Epidermal melanocyte (primary cell): ENCODE data around the gene YBX3.
"Not testable (repeated sequence)": the region's sequence is repeated elsewhere in the genome, so short reads cannot be mapped to it uniquely, and the experiment has no call there.

Experiments used
- DNase-seq: peaks from one replicate; pipeline ENCODE4 v3.0.0; 2011; ENCODE audit warnings: low spot score; ENCODE audit not compliant: insufficient read length

Gene YBX3

DNA sequence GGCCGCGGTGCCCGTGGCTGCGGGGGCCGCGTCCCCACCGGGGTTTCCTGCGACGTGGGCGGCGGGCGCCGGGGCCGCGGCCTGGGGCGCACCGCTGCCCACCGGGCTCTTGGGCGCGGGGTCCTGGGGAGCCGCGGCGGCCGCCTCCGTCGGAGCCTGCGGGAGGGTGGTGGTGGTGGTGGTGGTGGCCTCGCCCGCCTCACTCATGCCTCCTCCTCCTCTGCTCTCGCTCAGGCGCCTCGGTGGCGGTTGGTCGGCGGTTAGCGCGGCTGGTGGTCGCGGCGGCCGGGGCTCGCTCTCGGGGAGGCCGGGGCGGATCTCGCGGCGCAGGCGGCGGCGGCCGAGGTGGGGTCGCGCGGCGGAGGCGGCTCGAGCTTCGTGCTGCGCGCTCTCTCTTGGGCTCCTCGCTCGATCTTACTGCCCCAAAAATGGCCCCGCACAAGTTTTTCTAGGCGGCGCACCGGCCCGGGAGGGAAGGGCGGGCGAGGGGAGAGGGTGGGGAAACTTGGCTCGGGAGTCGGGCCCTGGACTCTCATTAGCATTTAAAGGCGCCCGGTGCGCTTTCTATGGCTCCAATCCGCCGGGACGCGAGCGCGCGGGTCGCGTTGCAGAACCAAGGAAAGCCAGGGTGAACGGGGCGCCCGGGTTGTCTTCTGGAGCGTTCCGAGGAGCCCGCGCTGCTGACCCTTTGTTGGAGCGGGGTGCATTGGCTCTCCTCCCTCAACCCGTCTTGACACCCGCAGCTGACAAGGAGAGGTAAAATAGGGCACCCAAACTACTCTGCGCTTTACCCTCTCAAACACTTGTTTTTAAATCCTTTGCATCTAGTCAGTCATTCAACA lies at the start of gene YBX3:
YBX3 (minus strand) TSS at position 419 of the 842 bp plus-strand sequence; CDS start at position 207, 212 bp downstream.
- DNase-seq = peak; percentile 87

DNA sequence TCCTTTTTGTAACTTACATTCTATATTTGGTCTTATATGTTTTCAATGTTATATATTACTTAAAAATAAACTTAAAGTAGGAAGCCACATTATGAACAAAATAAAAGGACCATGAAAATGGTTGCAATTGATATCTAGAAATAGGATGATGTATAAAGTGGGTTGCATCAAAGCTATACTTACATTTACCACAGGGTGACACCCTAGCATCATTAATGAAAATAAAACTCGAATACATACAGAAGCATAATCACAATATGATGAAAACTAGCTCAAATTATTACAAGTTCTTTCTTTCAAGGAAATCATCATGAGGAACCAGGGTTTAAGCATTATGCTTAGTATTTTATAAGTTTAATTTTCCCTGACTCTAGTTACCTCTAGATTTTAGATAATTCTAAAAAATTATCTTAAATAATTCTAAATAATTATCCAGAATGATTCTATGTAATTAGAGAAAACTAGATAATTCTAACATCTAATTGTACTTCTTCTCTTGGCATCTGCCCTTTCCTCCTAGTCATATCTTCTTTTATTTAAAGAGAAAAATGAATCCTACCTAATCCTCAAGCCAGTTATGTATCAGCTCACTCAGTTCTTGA lies 48.1 kb upstream of the YBX3 start:
- DNase-seq = no peak

DNA sequence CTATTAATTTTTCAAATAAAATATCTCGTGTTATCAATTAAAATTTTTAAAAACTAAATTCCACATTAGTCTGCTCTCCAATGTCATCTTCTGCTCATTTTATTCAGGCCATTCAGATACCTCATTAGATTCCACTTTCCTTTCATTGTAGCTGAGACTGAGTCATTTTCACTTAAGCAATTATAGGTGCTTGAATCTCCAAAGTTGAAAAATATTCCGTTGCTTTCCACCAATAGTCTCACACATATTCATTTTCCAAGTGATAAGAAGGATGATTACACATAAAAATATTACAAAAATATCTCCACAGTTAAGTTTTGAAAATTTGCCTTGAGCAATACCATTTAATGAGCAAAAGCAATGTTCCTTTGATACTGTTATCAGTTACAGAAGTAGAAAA lies 36.5 kb upstream of the YBX3 start:
- DNase-seq = no peak

DNA sequence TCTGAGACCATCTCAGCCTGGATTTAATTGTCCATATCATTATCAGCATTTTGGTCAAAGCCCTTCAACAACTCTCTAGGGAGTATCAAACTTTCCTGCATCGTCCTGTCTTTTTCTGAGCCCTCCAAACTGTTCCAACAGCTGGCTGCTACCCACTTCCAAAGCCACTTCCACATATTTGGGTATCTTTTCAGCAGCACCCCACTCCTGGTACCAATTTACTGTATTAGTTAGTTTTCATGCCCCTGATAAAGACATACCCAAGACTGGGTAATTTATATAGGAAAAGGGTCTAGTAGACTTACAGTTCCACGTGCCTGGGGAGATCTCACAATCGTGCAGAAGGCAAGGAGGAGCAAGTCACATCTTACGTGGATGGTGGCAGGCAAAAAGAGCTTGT lies 33.1 kb upstream of the YBX3 start:
- DNase-seq = no peak

DNA sequence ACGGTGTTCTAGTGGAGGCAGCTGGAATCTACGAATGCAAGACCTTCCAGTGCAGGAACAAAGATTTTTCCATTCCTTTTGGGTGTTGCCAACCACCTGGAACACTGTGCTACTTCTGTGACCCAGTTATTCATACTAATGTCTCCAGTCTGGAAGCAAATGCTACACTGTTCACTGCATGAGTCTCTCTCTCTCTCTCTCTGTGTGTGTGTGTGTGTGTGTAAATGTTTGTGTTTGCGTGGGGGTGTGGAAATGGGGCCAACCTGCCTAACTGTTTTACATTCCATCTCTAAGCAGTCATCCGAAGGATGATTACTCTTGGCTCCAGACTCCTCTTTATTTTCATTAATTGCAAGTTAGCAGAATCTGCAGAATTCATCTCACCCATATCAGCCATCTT lies 29.9 kb upstream of the YBX3 start:
- DNase-seq = no peak

DNA sequence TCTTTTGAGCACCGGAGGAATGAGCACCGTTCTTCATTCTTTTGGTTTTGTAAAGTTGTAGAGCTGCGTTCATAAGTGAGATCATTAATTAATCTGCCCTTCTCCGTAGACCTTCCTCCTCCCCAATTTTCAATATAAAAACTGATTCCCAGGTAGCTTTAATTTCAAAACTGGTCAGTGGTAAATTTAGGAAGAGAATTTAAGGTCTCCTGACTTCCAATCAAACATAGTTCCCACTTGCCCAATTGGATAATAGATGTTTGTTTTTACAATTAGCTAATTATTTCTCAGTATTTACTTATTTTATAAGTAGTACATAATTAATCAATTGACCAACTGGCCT lies 27.2 kb upstream of the YBX3 start:
- no peak for DNase-seq

DNA sequence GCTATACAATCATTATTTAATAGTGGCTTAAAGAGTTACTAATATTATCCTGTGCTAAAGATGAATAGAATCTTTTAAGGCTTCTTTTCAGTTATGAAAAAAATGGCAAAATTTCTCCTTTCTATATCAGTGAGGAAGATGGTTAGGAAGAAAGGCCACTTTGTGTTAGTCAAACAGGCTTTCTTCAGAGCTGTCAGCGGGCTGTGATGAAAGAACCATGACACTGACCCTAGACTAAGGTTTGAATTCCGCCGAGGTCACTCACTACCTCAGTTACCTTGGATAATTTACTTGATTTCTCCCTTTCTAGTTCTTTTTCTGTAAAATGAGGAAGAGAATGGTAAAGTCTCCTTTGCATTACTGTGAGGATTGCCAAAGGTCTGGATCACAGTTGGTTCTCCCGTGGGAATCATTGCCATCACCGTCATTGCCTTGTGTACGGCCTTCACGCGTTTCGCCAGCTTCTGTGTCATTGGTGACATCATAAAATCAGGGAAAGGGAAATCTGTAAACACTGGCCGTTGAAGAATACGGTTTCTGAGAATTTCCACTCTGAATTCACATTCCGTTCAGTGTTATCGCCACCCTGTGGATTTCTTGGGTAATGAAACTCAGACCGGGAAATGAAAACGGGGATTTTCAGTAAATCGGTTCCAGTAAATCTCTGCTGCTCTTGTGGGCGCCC lies 26.7 kb upstream of the YBX3 start:
- DNase-seq = peak; percentile 83

DNA sequence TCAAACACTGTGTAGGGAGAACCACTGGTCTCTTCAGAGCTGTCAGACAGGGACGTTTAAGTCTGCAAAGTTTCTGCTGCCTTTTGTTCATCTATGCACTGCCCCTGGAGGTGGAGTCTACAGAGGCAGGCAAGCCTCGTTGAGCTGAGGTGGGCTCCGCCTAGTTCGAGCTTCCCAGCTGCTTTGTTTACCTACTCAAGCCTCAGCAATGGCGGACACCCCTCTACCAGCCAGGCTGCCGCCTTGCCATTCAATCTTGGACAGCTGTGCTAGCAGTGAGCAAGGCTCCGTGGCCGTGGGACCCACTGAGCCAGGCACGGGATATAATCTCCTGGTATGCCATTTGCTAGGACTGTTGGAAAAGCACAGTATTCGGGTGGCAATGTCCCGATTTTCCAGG lies 24.6 kb upstream of the YBX3 start:
- DNase-seq = no peak

DNA sequence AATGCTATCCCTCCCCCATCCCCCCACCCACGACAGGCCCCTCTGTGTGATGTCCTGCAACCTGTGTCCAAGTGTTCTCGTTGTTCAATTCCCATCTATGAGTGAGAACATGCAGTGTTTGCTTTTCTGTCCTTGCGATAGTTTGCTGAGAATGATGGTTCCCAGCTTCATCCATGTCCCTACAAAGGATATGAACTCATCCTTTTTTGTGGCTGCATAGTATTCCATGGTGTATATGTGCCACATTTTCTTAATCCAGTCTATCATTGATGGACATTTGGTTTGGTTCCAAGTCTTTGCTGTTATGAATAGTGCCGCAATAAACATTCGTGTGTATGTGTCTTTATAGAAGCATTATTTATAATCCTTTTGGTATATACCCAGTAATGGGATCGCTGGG lies 20.3 kb upstream of the YBX3 start:
- not testable (repeated sequence) for DNase-seq

DNA sequence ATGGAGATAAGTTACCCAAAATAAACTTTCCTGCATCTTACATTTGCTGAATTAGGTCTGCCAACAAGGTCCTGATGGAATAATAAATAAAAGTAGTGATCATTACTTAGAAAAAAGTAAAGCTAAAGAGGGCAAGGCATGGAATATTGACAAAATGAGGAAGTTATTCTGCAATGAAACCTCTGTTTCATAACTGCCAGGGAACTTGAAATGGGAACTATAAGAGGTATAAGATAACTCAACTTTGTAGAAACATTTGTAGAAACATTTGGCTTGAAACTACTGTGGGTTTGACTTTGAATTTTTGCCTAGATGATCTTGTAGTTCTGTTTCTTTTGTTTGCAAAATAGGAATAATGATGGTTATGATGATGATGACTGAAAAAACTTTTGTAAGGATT lies 18.7 kb upstream of the YBX3 start:
- no peak for DNase-seq

DNA sequence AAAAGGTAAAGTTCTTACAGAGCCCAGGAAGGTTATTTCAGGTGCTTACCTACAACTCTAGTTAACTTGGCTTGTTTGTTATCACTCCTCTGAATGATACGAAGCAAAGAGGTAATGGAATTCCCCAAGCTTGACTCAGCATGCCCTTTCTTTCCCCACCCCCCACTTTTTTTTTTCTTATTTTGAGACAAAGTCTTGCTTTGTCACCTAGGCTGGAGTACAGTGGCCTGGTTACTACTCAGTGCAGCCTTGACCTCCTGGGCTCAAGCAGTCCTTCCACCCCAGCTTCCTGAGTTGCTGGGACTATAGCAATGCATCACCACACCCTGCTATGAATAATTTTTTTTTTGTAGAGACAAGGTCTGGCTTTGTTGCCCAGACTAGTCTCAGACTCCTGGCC lies 17.1 kb upstream of the YBX3 start:
- no peak for DNase-seq

DNA sequence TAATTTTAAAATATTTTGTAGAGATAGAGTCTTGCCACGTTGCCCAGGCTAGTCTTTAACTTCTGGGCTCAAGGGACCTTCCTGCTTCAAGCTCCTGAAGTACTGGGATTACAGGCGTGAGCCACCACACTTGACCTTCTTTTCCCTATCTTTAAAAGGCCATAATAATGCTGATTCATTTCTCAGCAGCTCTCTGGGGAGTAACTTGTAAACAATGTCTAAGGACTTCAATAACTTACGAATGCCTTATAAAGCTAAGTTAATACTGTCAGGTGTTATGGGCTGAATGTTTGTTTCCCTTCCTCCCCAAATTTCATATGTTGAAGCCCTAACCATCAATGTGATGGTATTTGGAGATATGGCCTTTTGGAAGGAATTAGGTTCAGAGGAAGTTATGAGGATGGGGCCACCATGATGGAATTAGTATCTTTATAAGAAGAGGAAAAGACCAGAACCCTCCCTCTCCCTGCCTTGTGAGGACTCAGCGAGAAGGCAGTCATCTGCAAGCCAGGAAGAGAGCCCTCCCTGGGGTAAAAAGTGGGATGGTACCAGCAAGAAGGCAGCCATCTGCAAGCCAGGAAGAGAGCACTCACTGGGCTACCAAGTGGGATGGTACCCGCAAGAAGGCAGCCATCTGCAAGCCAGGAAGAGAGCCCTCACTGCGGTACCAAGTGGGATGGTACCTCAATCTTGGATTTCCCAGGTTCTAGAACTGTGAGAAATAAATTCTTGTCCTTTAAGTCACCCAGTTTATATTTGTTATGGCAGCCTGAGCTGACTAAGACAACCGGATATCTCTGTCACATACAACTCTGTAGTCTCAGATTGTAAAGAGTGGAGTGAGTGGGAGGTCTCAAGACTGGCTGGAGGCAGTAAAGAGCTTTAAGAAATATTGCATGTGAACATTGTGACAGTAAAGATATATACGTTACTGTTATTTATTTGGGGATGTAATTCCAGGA lies 16.3 kb upstream of the YBX3 start:
- DNase-seq = no peak

DNA sequence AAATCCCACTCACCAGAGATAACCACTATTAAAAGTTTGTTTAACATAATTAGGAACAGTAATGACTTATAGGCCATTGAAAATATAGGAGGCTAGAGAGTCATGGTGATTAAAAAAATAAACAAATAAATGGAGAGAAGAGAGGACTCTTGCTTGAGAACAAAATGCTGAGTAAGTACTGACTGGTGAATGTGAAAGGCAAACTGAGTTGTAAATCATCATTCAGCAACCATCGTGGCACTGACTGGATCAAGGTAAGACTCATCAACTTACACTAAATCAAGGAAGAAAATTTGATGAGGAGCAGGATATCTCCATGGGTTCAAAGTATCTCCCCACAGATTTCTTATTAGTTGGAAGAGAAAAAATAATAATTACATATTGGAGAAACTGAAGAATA lies 14.1 kb upstream of the YBX3 start:
- DNase-seq = no peak

DNA sequence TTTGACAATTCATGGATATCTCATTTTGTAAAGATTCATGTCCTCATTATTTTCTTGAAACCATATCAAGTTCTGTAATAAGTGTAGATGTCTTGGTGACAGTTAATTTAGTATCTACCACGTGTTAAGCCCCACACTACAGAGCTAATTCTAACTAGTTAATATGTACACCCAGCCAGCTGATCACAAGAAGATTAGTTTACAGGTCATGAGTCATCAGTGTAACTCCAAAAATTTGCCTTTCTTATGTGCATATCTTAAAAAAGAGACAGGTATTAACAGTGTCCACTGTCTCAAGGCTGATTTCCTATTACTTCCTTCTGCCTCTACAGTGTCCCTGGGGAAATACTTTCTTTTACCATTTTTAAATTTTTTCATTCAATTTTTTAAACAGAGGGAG lies 13.3 kb upstream of the YBX3 start:
- DNase-seq = no peak

DNA sequence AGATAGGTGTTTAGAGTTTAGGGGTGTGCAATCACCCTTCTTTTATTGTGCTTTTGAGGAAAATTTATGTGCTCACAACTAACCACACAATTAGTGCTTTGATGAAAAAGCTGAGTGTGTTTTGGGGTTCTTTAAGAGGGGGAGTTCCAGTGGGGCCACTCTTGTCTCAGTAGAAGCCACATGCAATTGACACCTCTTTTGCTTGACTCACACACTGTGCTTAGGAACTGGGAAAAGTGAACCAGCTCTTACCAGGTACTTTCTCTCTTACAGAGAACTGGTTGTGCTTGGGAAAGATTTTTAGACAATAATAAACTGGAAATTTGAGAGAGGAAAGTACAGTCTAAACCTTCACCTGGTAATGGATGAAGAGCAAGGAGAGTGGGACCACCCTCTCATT lies 12.3 kb upstream of the YBX3 start:
- DNase-seq = no peak

DNA sequence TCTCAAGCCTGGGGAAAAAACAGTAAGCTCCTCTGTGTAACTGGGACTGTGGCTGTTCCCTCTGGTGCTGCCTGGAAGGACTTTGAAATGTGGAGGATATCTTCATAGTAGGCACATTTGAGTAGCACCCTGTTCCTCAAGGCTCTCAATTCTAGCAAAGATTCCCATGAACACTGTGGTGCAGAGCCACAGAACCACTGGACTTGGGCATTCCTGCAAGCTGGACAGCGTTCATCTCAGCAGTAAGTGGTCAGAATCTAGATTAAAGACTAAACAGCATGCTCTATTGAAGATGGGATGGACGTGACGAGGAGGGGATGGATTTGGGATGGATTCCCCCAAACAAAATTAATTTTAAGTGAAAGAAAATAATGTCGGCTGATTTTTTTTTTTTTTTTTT lies 9.4 kb upstream of the YBX3 start:
- DNase-seq = no peak

DNA sequence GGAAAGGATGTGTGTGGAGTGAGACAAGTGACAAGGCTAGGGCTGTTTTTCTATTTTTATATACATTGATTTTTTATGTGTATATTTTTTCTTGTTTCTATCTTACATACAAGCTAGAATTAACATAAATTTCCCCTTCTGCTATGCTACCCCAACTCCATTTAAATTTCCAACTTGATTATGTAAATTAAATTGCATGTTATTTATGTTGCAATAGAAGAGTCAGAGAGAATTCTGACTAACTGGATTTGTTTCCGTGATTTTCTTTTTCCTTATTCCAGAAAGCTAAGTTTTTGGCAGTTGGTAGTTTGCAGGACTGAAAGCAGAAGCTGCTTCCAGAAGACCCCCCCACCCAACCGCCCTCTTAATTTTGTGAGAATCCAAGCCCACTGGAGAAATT lies 8.9 kb upstream of the YBX3 start:
- no peak for DNase-seq

DNA sequence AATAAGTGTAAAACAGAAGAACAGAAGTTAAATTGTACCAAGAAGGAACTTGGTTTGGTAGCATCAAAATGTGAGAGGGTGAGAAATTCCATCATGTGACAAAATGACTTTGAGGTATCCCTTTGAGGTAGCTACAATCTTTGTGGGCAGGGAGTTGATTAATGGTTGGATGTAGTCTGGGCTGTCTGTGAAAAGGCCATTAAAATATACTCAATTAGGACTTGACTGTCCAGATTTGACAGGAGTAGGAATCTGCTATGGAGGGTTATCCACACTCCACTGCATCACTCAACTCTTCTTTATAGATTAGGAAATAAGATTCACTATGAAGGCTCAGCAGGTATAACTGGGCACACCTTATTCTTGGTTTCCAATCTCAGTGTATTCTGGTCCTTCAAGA lies 7.4 kb upstream of the YBX3 start:
- no peak for DNase-seq

DNA sequence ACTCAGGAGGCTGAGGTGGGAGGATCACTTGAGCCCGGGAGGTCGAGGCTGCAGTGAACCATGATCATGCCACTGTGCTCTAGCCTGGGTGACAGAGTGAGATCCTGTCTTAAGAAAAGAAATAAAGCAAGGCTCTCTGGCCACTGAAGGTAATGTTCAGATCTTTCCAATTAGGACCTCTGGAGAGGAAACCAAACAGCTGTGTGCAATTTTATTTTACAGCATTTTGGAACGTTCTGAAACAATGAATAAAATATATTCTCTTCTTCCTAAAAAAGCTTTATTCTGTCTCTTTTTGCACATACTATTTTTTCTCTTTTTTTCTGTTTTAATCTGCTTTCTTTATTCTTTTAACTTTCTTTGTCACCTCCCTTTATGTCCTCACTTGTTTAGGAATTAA lies 5.0 kb upstream of the YBX3 start:
- no peak for DNase-seq

DNA sequence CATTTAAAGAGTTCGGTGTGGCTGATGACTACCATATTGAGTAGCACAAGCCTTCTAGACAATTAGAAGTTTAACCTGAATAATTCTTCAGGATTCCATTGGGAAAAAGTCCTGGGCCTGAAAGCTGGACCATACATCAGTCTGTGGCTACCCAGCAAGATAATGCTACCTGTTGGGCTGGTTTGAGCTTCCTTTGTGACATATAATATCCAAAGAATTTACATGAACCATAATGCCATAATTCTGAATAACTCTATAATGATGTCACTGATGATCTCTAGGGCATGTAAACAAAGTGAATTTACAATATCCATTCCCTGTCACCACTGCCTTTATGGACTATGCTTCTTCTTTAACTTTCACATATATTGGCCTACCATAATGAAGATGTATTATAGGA lies 3.8 kb upstream of the YBX3 start:
- no peak for DNase-seq

DNA sequence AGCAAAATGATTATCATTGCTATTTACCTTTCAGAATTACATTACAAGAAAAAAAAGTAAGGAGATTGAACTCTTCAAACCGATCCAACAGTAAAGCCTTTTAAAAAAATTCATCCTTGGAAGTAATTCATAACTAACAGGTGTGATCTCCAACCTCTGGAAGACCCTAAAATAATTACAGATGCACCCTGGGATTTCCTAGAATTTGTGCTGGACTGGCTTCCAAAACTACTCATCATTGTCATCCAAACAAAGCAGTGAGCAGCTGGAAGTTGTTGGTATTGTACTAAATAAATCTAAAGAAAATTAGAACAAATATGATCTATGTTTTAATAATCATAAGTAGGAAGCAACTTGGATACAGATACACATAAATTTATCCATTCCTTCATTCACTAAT lies 1.9 kb upstream of the YBX3 start:
- no peak for DNase-seq

DNA sequence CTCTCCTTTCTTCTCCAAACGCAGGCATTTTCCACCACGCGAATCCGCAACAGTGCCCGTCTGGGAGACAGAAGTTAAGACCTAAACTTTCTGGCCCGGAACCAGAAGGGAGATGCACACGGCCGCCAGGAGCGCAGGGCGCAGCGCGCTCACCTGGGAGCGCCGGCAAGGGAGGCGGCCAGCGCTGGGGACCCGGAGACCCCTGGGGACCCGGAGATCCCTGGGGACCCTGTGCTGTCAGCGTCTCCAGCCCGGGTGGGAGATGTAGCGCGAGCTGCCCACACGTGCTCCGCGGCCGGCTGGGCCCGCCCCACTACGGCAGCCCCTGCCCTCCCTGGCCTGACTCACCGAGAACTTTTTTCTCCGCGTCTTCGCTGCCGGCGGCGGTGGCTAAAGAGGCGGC lies 620 bp downstream of the YBX3 start:
- no peak for DNase-seq
